ENCODE data around the gene CLK3.

The CLK3 gene

GRCh38 chr15:74676801-74677200 is 61.2 kb downstream of the CLK3 start:
- FAIRE-seq = no peak

More at GRCh38 chr15:74676801-74677200, 61.2 kb downstream of the CLK3 start:
- no peak for DNase-seq (ENCODE audit: low spot score)

Measured in urothelium cell line (cell line).